H9 (cell line): ENCODE data around the gene FAF1. TPM values are rescaled to one million over a fixed set of nuclear protein-coding genes. Genes with fewer than 3 reads are reported as not detected.

ENCODE experiments used
- DNase-seq: peaks from one replicate; pipeline ENCODE4 v3.0.0-alpha.2; 2017
- H2AFZ ChIP-seq: one replicate; pipeline ENCODE4 v1.6.1; 2013; ENCODE audit warnings: mild to moderate bottlenecking, low read length, control low read depth, moderate library complexity
- H2AK5ac ChIP-seq: 2 replicates; pipeline ENCODE4 v1.6.1; 2013; ENCODE audit warnings: low read length, control low read depth, mixed read lengths; ENCODE audit not compliant: insufficient read length
- H2BK120ac ChIP-seq: one replicate; pipeline ENCODE4 v1.6.1; 2013; ENCODE audit warnings: low read depth, mild to moderate bottlenecking, low read length, control low read depth, inconsistent platforms; ENCODE audit not compliant: poor library complexity, severe bottlenecking
- H2BK12ac ChIP-seq: 2 replicates; pipeline ENCODE4 v1.6.1; 2013; ENCODE audit warnings: low read length, control low read depth, mixed read lengths, low read depth; ENCODE audit not compliant: insufficient read length
- H2BK15ac ChIP-seq: 2 replicates; pipeline ENCODE4 v1.6.1; 2013; ENCODE audit warnings: low read depth, low read length, control low read depth
- H2BK20ac ChIP-seq: one replicate; pipeline ENCODE4 v1.6.1; 2013; ENCODE audit warnings: low read depth, mild to moderate bottlenecking, low read length, control low read depth, inconsistent platforms; ENCODE audit not compliant: poor library complexity, severe bottlenecking
- H2BK5ac ChIP-seq: 2 replicates; pipeline ENCODE4 v1.6.1; 2013; ENCODE audit warnings: low read length, control low read depth, mixed read lengths; ENCODE audit not compliant: insufficient read length
- H3K14ac ChIP-seq: 2 replicates; pipeline ENCODE4 v1.6.1; 2013; ENCODE audit warnings: low read length, control low read depth; ENCODE audit not compliant: insufficient read depth
- H3K18ac ChIP-seq: 2 replicates; pipeline ENCODE4 v1.6.1; 2013; ENCODE audit warnings: low read depth, mild to moderate bottlenecking, mixed read lengths, low read length, control low read depth; ENCODE audit not compliant: insufficient read length
- H3K23ac ChIP-seq: 2 replicates; pipeline ENCODE4 v1.6.1; 2013; ENCODE audit warnings: low read length, control low read depth, mixed read lengths, low read depth; ENCODE audit not compliant: insufficient read length
- H3K23me2 ChIP-seq: 2 replicates; pipeline ENCODE4 v1.6.1; 2013; ENCODE audit warnings: low read depth, mild to moderate bottlenecking, mixed read lengths, low read length, control low read depth; ENCODE audit not compliant: insufficient read length, poor library complexity, severe bottlenecking
- H3K27ac ChIP-seq: 2 replicates; pipeline ENCODE4 v1.5.1; 2013; ENCODE audit warnings: low read length, control low read depth, mixed read lengths, low read depth; ENCODE audit not compliant: insufficient read length
- H3K27me3 ChIP-seq: 2 replicates; pipeline ENCODE4 v1.6.1; 2013; ENCODE audit warnings: low read length, control low read depth, inconsistent platforms; ENCODE audit not compliant: insufficient read depth
- H3K4ac ChIP-seq: 2 replicates; pipeline ENCODE4 v1.6.1; 2013; ENCODE audit warnings: low read depth, mild to moderate bottlenecking, control low read depth, inconsistent platforms, low read length, moderate library complexity
- H3K4me1 ChIP-seq: 2 replicates; pipeline ENCODE4 v1.6.1; 2013; ENCODE audit warnings: low read length, control low read depth, inconsistent platforms; ENCODE audit not compliant: insufficient read depth
- H3K4me2 ChIP-seq: 2 replicates; pipeline ENCODE4 v1.6.1; 2013; ENCODE audit warnings: low read length, control low read depth, mixed read lengths; ENCODE audit not compliant: insufficient read length, insufficient read depth
- H3K56ac ChIP-seq: 2 replicates; pipeline ENCODE4 v1.6.1; 2013; ENCODE audit warnings: low read depth, mild to moderate bottlenecking, mixed read lengths, low read length, control low read depth; ENCODE audit not compliant: insufficient read length
- H3K79me1 ChIP-seq: 2 replicates; pipeline ENCODE4 v1.6.1; 2013; ENCODE audit warnings: low read depth, mild to moderate bottlenecking, moderate library complexity, low read length, control low read depth, inconsistent platforms; ENCODE audit not compliant: insufficient read depth, poor library complexity, severe bottlenecking
- H3K79me2 ChIP-seq: 2 replicates; pipeline ENCODE4 v1.6.1; 2013; ENCODE audit warnings: low read length, control low read depth, inconsistent platforms; ENCODE audit not compliant: insufficient read depth
- H3K9ac ChIP-seq: 2 replicates; pipeline ENCODE4 v1.6.1; 2013; ENCODE audit warnings: low read length, control low read depth, mixed read lengths; ENCODE audit not compliant: insufficient read length; ENCODE audit errors: extremely low read depth
- H3K9me3 ChIP-seq: one replicate; pipeline ENCODE4 v1.6.1; 2013; ENCODE audit warnings: low read depth, low read length, inconsistent platforms; ENCODE audit not compliant: control insufficient read depth
- H3T11ph ChIP-seq: one replicate; pipeline ENCODE4 v1.6.1; 2013; ENCODE audit warnings: mild to moderate bottlenecking, low read length, control low read depth, inconsistent platforms
- H4K20me1 ChIP-seq: one replicate; pipeline ENCODE4 v1.6.1; 2013; ENCODE audit not compliant: control insufficient read depth, insufficient read length, insufficient read depth
- H4K5ac ChIP-seq: 2 replicates; pipeline ENCODE4 v1.6.1; 2013; ENCODE audit warnings: low read depth, mild to moderate bottlenecking, mixed read lengths, low read length, control low read depth; ENCODE audit not compliant: insufficient read length
- H4K8ac ChIP-seq: replicated peaks from 2 replicates; pipeline ENCODE4 v1.6.1; 2013; ENCODE audit warnings: low read length, control low read depth, mixed read lengths, low read depth; ENCODE audit not compliant: insufficient read length
- H4K91ac ChIP-seq: 2 replicates; pipeline ENCODE4 v1.6.1; 2013; ENCODE audit warnings: low read depth, mild to moderate bottlenecking, moderate library complexity, mixed read lengths, low read length, control low read depth; ENCODE audit not compliant: insufficient read length
- H3K27ac Mint-ChIP-seq, 3 experiments: 2 replicates in 2 of 3; 3 replicates in 1 of 3; pipeline ENCODE4 v1.8.0; 2020 to 2021; ENCODE audit warnings: mixed read lengths in 3 of 3, mild to moderate bottlenecking in 1 of 3, moderate library complexity in 1 of 3
- H3K27me3 Mint-ChIP-seq: 2 replicates; pipeline ENCODE4 v1.8.0; 2021; ENCODE audit warnings: low read depth, mild to moderate bottlenecking, moderate library complexity, mixed read lengths
- H3K36me3 Mint-ChIP-seq, 3 experiments: 2 replicates in 2 of 3; 3 replicates in 1 of 3; pipeline ENCODE4 v1.8.0; 2020 to 2021; ENCODE audit warnings: low read depth in 3 of 3, mixed read lengths in 3 of 3; ENCODE audit not compliant: insufficient read depth in 1 of 3
- H3K4me1 Mint-ChIP-seq, 2 experiments: 2 replicates each; pipeline ENCODE4 v1.8.0; 2020; ENCODE audit warnings: mixed read lengths in 2 of 2
- H3K4me3 Mint-ChIP-seq, 2 experiments: 2 replicates in 1 of 2; 3 replicates in 1 of 2; pipeline ENCODE4 v1.8.0; 2020 to 2021; ENCODE audit warnings: mild to moderate bottlenecking in 2 of 2, mixed read lengths in 2 of 2, moderate library complexity in 1 of 2
- H3K9me3 Mint-ChIP-seq, 2 experiments: 2 replicates in 1 of 2; 3 replicates in 1 of 2; pipeline ENCODE4 v1.8.0; 2020; ENCODE audit warnings: mild to moderate bottlenecking in 2 of 2, mixed read lengths in 2 of 2, moderate library complexity in 1 of 2
- WGBS: extraction: QIAGEN DNeasy Blood & Tissue Kit; methylation state at CpG from one replicate; pipeline ENCODE4 v1.1.7; 2013; ENCODE audit warnings: missing lambda C conversion rate, low lambda C conversion rate, mixed read lengths; ENCODE audit not compliant: insufficient read length; ENCODE audit errors: extremely low coverage; 5-methylcytosine and 5-hydroxymethylcytosine counted together
- total RNA-seq: library from RNA; stranded (reverse); gene quantifications from 2 replicates; pipeline ENCODE4 v1.2.1, GENCODE V29; 2021
- TF ChIP-seq, protein P1 (sequence below): fragments of 200-600 bp; sonication (generic); conservative IDR thresholded peaks from 3 replicates; pipeline ENCODE4 v1.8.0; 2021; ENCODE audit warnings: antibody characterized with exemption, mild to moderate bottlenecking

FAF1 gene
- total RNA-seq, 1 experiment from 2014 or later = 60.8 TPM

DNA sequence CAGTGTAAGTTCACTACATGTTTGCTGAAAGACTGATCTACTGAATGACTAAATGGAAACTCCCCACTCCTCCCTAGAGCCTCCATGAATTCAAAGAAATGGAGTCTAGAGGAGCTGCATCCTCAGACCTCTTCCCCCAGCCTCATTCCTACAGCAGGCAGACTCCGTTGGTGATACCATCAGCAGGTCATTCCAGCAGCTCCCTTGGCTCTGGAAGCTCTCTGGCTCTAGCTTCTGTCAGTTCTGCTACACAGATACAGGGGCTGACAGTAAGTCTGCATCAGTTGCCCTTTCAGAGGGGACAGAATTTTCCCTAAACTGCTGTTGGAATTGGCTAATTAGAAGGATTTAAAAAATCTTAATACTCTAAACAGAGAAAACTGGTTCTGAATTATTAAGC lies 505.2 kb downstream of the FAF1 start:
- Mint-ChIP-seq H3K9me3 (no peaks in the 10 kb centered on the region), H3K27me3 (peaks cover 1% of the 10 kb centered on the region; the same call in 1 of the 2 replicates), H3K36me3 (no peaks in the 10 kb centered on the region), H3K4me3 (no peak overlapping the region), H3K27ac (no peak overlapping the region; a peak in 1 of 7 replicates), H3K4me1 (peaks cover 5 to 9% of the 10 kb centered on the region in 2 experiments; a peak in 2 of 4 replicates)
- Histone ChIP-seq H3T11ph (no peak overlapping the region), H2BK5ac (no peak overlapping the region), H3K23me2 (no peaks in the 10 kb centered on the region), H3K4me1 (no peaks in the 10 kb centered on the region), H2BK20ac (no peak overlapping the region), H3K9me3 (no peaks in the 10 kb centered on the region), H4K8ac (no peak overlapping the region), H3K27ac (no peak overlapping the region), H3K14ac (no peak overlapping the region), H4K91ac (no peak overlapping the region), H3K9ac (no peak overlapping the region), H3K23ac (no peak overlapping the region), H2AK5ac (no peak overlapping the region), H2BK15ac (no peak overlapping the region), H2BK120ac (no peak overlapping the region), H3K4ac (no peak overlapping the region), H4K5ac (no peak overlapping the region), H3K18ac (no peak overlapping the region), H4K20me1 (no peaks in the 10 kb centered on the region), H3K4me2 (no peak overlapping the region), H2BK12ac (no peak overlapping the region), H3K79me2 (no peaks in the 10 kb centered on the region), H3K56ac (no peak overlapping the region), H2AFZ (no peak overlapping the region), H3K79me1 (no peaks in the 10 kb centered on the region), H3K27me3 (no peaks in the 10 kb centered on the region)
- DNase-seq = no peak
- TF ChIP-seq, protein P1, sequence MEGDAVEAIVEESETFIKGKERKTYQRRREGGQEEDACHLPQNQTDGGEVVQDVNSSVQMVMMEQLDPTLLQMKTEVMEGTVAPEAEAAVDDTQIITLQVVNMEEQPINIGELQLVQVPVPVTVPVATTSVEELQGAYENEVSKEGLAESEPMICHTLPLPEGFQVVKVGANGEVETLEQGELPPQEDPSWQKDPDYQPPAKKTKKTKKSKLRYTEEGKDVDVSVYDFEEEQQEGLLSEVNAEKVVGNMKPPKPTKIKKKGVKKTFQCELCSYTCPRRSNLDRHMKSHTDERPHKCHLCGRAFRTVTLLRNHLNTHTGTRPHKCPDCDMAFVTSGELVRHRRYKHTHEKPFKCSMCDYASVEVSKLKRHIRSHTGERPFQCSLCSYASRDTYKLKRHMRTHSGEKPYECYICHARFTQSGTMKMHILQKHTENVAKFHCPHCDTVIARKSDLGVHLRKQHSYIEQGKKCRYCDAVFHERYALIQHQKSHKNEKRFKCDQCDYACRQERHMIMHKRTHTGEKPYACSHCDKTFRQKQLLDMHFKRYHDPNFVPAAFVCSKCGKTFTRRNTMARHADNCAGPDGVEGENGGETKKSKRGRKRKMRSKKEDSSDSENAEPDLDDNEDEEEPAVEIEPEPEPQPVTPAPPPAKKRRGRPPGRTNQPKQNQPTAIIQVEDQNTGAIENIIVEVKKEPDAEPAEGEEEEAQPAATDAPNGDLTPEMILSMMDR = no peak
- no CpG with 5 or more reads among the region's 1 CpG for WGBS
